BE2C (cell line): ENCODE data around the gene HACE1.

ENCODE experiments used
- DNase-seq: peaks from one replicate; pipeline ENCODE4 v3.0.0-alpha.2; 2020
- H3K27me3 ChIP-seq: fragments of 250-450 bp; sonication (Bioruptor Pico); 2 replicates; pipeline ENCODE4 v1.5.1; 2020; ENCODE audit warnings: mild to moderate bottlenecking
- H3K36me3 ChIP-seq: fragments of 250-450 bp; sonication (Bioruptor Pico); 2 replicates; pipeline ENCODE4 v1.5.1; 2020; ENCODE audit warnings: mild to moderate bottlenecking
- H3K4me1 ChIP-seq: fragments of 250-450 bp; sonication (Bioruptor Pico); 2 replicates; pipeline ENCODE4 v1.5.1; 2020
- H3K4me3 ChIP-seq: 2 replicates; pipeline ENCODE4 v1.5.1; 2011; ENCODE audit warnings: low read depth, low read length
- H3K9me3 ChIP-seq: fragments of 250-450 bp; sonication (Bioruptor Pico); 2 replicates; pipeline ENCODE4 v1.5.1; 2020
- CTCF ChIP-seq: IDR thresholded peaks from 2 replicates; pipeline ENCODE4 v1.5.1; 2012; ENCODE audit warnings: mild to moderate bottlenecking, low read depth, low read length

HACE1 gene

GRCh38 chr6:104702126-104702841 lies 157.4 kb downstream of the HACE1 start:
- DNase-seq: no peak
- no peaks in the 10 kb centered on the region for H3K27me3 ChIP-seq
- no peak overlapping the region for H3K4me3 ChIP-seq
- H3K4me1 ChIP-seq: peaks cover 13% of the 10 kb centered on the region
- no peaks in the 10 kb centered on the region for H3K9me3 ChIP-seq
- no peaks in the 10 kb centered on the region for H3K36me3 ChIP-seq
- no peak for TF ChIP-seq CTCF

DNA sequence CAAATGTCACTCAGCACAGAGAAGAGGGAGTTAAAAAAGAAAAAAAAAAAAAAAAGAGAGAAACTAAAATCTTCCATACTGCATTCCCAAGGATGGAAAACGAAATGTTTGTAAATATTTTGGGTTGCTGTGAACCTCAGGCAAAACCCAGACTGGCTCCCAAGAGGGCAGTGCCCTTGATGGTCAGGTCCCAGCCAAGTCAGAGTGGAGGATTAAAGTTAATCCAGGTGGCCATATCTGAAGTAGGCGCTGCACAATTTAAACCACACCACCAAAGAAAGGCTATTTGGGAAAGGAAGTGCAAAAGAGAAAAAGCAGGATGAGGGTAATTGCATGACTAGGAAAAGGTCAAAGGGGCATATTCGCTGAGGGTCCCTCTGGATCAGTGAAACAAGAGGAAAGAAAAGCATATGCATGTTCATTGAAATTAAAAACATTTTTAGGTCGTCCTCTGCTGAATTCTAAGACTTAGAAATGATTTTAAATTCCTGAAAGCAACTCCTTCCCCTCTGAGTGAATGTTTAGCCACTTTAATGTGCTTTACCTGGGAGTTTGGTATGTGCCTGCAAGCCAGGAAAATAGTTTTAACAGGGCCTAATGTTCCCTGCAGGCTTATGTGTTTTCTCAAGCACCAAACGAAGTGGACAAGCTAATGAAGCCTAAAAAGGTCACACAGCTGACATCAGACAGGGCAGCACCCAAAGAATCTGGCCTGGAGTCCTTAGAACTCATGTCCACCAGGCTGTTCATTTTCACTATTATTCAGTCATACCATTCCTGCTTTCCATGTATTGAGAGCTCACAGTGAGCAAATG lies 159.1 kb downstream of the HACE1 start:
- H3K27me3 ChIP-seq: no peaks in the 10 kb centered on the region
- DNase-seq: no peak
- no peak for TF ChIP-seq CTCF
- H3K9me3 ChIP-seq: no peaks in the 10 kb centered on the region
- H3K4me1 ChIP-seq: peaks cover 13% of the 10 kb centered on the region
- H3K4me3 ChIP-seq: no peak overlapping the region
- H3K36me3 ChIP-seq: no peaks in the 10 kb centered on the region

- no peaks in the 10 kb centered on the region for H3K27me3 ChIP-seq
- DNase-seq: no peak
- TF ChIP-seq CTCF: no peak
These were observed 160.0 kb downstream of the HACE1 start for GRCh38 chr6:104699593-104700329.

DNA sequence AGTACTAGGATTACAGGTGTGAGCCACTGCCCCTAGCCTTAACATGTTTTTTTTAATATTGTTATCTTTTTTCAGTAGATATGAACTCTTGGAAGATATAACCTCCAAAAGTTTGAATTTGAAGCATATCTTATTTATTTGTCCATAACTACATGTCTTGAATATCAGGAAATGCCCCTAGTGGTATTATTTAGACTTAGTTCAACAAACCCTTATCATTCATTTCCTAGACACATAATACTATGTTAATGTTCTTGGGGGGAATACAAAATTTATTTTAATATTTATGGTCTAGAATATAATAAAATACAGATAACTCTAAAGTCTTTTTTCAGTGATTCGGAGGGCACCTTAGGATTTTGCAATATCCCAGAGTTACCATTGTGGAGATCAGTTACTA lies 160.7 kb downstream of the HACE1 start:
- no peak overlapping the region for H3K4me3 ChIP-seq
- H3K27me3 ChIP-seq: no peaks in the 10 kb centered on the region
- no peaks in the 10 kb centered on the region for H3K36me3 ChIP-seq
- H3K9me3 ChIP-seq: no peaks in the 10 kb centered on the region
- DNase-seq: no peak
- H3K4me1 ChIP-seq: peaks cover 13% of the 10 kb centered on the region
- no peak for TF ChIP-seq CTCF

More at GRCh38 chr6:104699593-104700329, 160.0 kb downstream of the HACE1 start:
- no peak overlapping the region for H3K4me3 ChIP-seq
- H3K9me3 ChIP-seq: no peaks in the 10 kb centered on the region
- H3K36me3 ChIP-seq: no peaks in the 10 kb centered on the region
- H3K4me1 ChIP-seq: peaks cover 13% of the 10 kb centered on the region

GRCh38 chr6:104692008-104692407 lies 167.7 kb downstream of the HACE1 start:
- H3K4me1 ChIP-seq: no peaks in the 10 kb centered on the region; the same call in 1 of the 2 replicates
- TF ChIP-seq CTCF: no peak
- DNase-seq: no peak
- no peaks in the 10 kb centered on the region for H3K9me3 ChIP-seq
- H3K36me3 ChIP-seq: no peaks in the 10 kb centered on the region
- no peaks in the 10 kb centered on the region for H3K27me3 ChIP-seq
- H3K4me3 ChIP-seq: no peak overlapping the region
